Activated T-cell treated with anti-CD3 and anti-CD28 coated beads, Interleukin-2, amount 50 U/mL, for 72 hours (primary cell): Measurements from ENCODE around the gene TEX264. TPM values are rescaled to one million over a fixed set of nuclear protein-coding genes. Genes with fewer than 3 reads are reported as not detected.

Experiments used
- ATAC-seq, 2 donors: fragments of 150-1000 bp; cut with Tn5 transposase; replicated peaks in 1 of 2; 2 replicates each; pipeline ENCODE4 v1.10.0; 2021; ENCODE audit warnings: moderate library complexity in 2 of 2, mild to moderate bottlenecking in 1 of 2
- DNase-seq, 2 donors: peaks; one replicate each; pipeline ENCODE4 v3.0.0; 2021 to 2022; ENCODE audit warnings: mixed read lengths in 1 of 2
- H3K27ac Mint-ChIP-seq: one replicate; pipeline ENCODE4 v1.8.0; 2022; ENCODE audit warnings: mild to moderate bottlenecking, moderate library complexity, mixed read lengths
- H3K27me3 Mint-ChIP-seq: one replicate; pipeline ENCODE4 v1.8.0; 2022; ENCODE audit warnings: low read depth, mixed read lengths
- H3K36me3 Mint-ChIP-seq, 2 donors: one replicate each; pipeline ENCODE4 v1.8.0; 2022; ENCODE audit warnings: mixed read lengths in 2 of 2, mild to moderate bottlenecking in 1 of 2; ENCODE audit not compliant: insufficient read depth in 2 of 2
- H3K4me1 Mint-ChIP-seq: one replicate; pipeline ENCODE4 v1.8.0; 2022; ENCODE audit warnings: low read depth, mixed read lengths
- H3K4me3 Mint-ChIP-seq, 2 donors: one replicate each; pipeline ENCODE4 v1.8.0; 2022; ENCODE audit warnings: mild to moderate bottlenecking in 2 of 2, mixed read lengths in 2 of 2, moderate library complexity in 2 of 2
- H3K9me3 Mint-ChIP-seq, 2 donors: one replicate each; pipeline ENCODE4 v1.8.0; 2022; ENCODE audit warnings: mixed read lengths in 2 of 2
- total RNA-seq, 2 donors: library from RNA; stranded (reverse); gene quantifications; one replicate each; pipeline ENCODE4 v1.2.3, GENCODE V29; 2022

Gene TEX264
- total RNA-seq, 2 donors from 2014 or later, result 37.8 to 48.0 TPM

DNA sequence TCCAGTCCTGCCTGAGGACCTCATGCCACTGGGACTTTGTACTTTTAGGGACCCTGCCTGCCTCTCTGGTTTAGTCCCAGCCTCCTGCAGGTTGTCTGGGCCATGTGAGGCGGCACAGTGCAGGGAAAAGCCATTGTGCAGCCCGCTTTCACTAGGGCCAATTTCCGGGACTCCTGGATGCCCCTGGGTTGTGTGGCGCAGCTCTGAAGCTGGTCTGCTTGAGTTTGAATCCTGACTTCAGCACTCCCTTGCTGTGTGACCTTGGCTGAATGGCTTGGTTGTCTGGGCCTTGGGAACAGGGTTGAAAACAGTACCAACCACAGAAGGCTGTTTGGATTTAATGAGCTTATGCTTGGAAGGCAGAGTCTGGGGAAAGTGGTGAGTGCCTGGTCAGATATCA lies 8.3 kb downstream of the TEX264 start:
- peaks cover 79% of the 10 kb centered on the region for H3K4me1 Mint-ChIP-seq

GRCh38 chr3:51679777-51680176 lies 8.7 kb downstream of the TEX264 start:
- ATAC-seq (no peak), DNase-seq (no peak)
- no peak overlapping the region for H3K4me3 Mint-ChIP-seq
- H3K9me3 Mint-ChIP-seq, result no peaks in the 10 kb centered on the region
- H3K27ac Mint-ChIP-seq, result peak overlapping the region; percentile 47
- H3K36me3 Mint-ChIP-seq, result peaks cover 2 to 15% of the 10 kb centered on the region in 2 donors
- H3K27me3 Mint-ChIP-seq, result no peaks in the 10 kb centered on the region
- H3K4me1 Mint-ChIP-seq, result peaks cover 79% of the 10 kb centered on the region

More for the DNA sequence above, 8.3 kb downstream of the TEX264 start:
- peaks cover 2 to 14% of the 10 kb centered on the region in 2 donors for H3K36me3 Mint-ChIP-seq
- H3K4me3 Mint-ChIP-seq, result no peak overlapping the region
- ATAC-seq, result no peak
- H3K27me3 Mint-ChIP-seq, result no peaks in the 10 kb centered on the region
- DNase-seq, result no peak
- no peaks in the 10 kb centered on the region for H3K9me3 Mint-ChIP-seq
- H3K27ac Mint-ChIP-seq, result peak overlapping the region; percentile 47

GRCh38 chr3:51680196-51680595 lies 9.1 kb downstream of the TEX264 start:
- Mint-ChIP-seq H3K9me3 (no peaks in the 10 kb centered on the region), H3K36me3 (peaks cover 3 to 13% of the 10 kb centered on the region in 2 donors), H3K4me3 (no peak overlapping the region), H3K27me3 (no peaks in the 10 kb centered on the region), H3K4me1 (peaks cover 79% of the 10 kb centered on the region), H3K27ac (no peak overlapping the region)
- DNase-seq (no peak), ATAC-seq (no peak)

GRCh38 chr3:51680663-51681230 lies 9.7 kb downstream of the TEX264 start:
- ATAC-seq, result no peak
- H3K27ac Mint-ChIP-seq, result peak overlapping the region; percentile 47
- peaks cover 79% of the 10 kb centered on the region for H3K4me1 Mint-ChIP-seq
- H3K9me3 Mint-ChIP-seq, result no peaks in the 10 kb centered on the region
- H3K36me3 Mint-ChIP-seq, result peaks cover 4 to 14% of the 10 kb centered on the region in 2 donors
- H3K27me3 Mint-ChIP-seq, result no peaks in the 10 kb centered on the region
- no peak for DNase-seq
- H3K4me3 Mint-ChIP-seq, result peak overlapping the region; percentile 56 to 57

DNA sequence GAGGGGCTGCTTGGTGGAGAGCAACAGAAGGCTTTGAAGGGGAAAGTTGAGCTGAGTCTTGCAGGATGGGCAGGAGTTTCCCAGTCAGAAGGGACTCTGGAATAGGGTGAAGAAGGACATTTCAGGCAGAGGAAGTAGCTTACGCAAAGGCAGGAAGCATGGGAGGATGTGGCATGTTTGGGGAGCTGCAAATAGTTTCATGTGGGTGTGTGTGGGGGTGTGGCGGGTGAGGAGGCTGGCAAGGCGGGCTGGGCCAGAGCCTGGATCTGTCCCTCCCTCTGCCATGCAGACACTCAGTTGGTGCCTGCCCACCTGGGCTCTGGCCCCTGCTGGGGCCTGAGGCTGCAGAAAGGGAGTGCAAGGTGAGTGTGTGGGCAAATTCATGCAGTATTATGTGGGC lies 10.4 kb downstream of the TEX264 start:
- peak overlapping the region; percentile 56 to 57 for H3K4me3 Mint-ChIP-seq
- no peaks in the 10 kb centered on the region for H3K9me3 Mint-ChIP-seq
- peaks cover 4 to 15% of the 10 kb centered on the region in 2 donors for H3K36me3 Mint-ChIP-seq
- DNase-seq, result peak; percentile 27 to 40
- peak; percentile 20 to 21 for ATAC-seq
- peaks cover 79% of the 10 kb centered on the region for H3K4me1 Mint-ChIP-seq
- no peaks in the 10 kb centered on the region for H3K27me3 Mint-ChIP-seq
- H3K27ac Mint-ChIP-seq, result peak overlapping the region; percentile 47

DNA sequence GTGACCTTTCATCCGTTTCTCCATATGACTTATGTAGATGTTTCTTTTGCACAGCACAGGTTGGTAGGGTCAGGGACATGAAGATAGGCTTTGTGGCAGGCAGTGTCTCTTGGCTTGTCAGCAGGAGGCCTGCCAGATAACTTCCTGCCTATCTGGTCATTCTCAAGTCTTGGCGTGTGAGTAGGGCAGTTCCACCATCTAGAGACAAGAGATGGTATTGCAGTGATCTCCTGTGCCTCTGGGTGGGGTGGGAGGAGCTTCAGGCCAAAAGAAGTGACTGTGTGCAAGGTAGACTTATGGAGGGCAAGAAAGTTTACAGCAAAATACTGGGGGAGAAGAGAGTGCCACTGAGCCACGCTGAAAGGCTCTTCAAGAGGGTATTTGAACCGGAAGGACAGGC lies 11.0 kb downstream of the TEX264 start:
- H3K9me3 Mint-ChIP-seq, result no peaks in the 10 kb centered on the region
- ATAC-seq, result peak; percentile 79
- peaks cover 4 to 16% of the 10 kb centered on the region in 2 donors for H3K36me3 Mint-ChIP-seq
- H3K4me3 Mint-ChIP-seq, result peak overlapping the region; percentile 12 to 56
- DNase-seq, result peak; percentile 79
- peak overlapping the region; percentile 29 for H3K27ac Mint-ChIP-seq
- no peaks in the 10 kb centered on the region for H3K27me3 Mint-ChIP-seq
- H3K4me1 Mint-ChIP-seq, result peaks cover 84% of the 10 kb centered on the region

GRCh38 chr3:51682526-51682925 lies 11.5 kb downstream of the TEX264 start:
- H3K4me1 Mint-ChIP-seq, result peaks cover 86% of the 10 kb centered on the region
- peaks cover 4 to 16% of the 10 kb centered on the region in 2 donors for H3K36me3 Mint-ChIP-seq
- no peaks in the 10 kb centered on the region for H3K9me3 Mint-ChIP-seq
- peak overlapping the region in 1 of 2 donors; percentile 5 for H3K4me3 Mint-ChIP-seq
- DNase-seq (no peak), ATAC-seq (no peak)
- peak overlapping the region; percentile 17 for H3K27ac Mint-ChIP-seq
- H3K27me3 Mint-ChIP-seq, result no peaks in the 10 kb centered on the region

DNA sequence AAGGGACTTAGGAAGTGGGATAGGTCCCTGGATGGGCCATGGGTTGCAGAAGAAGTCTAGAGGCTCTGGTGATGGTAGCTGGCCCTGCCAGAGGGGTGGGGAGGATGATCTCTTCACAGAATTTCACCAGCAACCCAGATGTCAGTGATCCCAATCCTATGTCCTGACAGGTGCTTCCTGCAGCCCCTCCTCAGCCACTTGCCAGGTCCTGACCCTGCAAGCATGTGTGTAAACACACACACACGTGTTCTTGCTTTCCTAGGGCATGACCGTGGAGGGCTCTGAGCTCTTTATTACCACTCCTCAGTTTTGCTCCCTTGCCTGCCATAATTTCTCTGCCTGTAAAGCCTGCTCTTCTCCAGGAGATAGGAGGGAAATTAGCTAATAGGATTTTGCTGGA lies 12.5 kb downstream of the TEX264 start:
- H3K4me1 Mint-ChIP-seq, result peaks cover 86% of the 10 kb centered on the region
- no peaks in the 10 kb centered on the region for H3K27me3 Mint-ChIP-seq
- DNase-seq (no peak), ATAC-seq (no peak)
- no peak overlapping the region for H3K27ac Mint-ChIP-seq
- H3K36me3 Mint-ChIP-seq, result peaks cover 6 to 19% of the 10 kb centered on the region in 2 donors
- H3K9me3 Mint-ChIP-seq, result no peaks in the 10 kb centered on the region
- H3K4me3 Mint-ChIP-seq, result no peak overlapping the region

- ATAC-seq (no peak), DNase-seq (no peak)
- peak overlapping the region; percentile 87 for H3K27ac Mint-ChIP-seq
- H3K27me3 Mint-ChIP-seq, result no peaks in the 10 kb centered on the region
- H3K4me1 Mint-ChIP-seq, result peaks cover 86% of the 10 kb centered on the region
- peaks cover 6 to 22% of the 10 kb centered on the region in 2 donors for H3K36me3 Mint-ChIP-seq
- H3K9me3 Mint-ChIP-seq, result no peaks in the 10 kb centered on the region
- peak overlapping the region; percentile 67 to 73 for H3K4me3 Mint-ChIP-seq
These were observed 14.1 kb downstream of the TEX264 start for GRCh38 chr3:51684971-51685751.

DNA sequence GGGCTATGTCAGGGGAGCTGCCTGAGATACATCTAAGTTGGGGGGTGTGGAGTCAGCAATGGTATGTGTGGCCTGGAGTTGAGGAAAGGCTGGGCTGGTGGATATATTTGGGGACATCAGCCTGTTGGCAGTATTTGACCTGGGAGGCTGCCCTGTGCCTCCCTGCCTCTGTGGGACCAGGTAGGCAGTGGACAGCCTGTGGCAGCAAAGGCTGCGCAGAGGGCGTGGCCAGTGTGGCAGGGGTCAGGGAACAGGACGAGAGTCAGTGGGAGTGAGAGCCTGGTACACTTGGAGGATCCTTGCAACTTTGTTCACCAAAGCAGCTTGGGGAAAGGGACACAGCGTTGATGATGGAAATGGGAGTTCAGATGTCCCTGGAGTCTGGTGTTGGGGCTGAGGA lies 15.0 kb downstream of the TEX264 start:
- Mint-ChIP-seq H3K27me3 (no peaks in the 10 kb centered on the region), H3K9me3 (no peaks in the 10 kb centered on the region), H3K4me1 (peaks cover 77% of the 10 kb centered on the region), H3K4me3 (peak overlapping the region; percentile 67 to 73), H3K27ac (peak overlapping the region; percentile 87), H3K36me3 (peaks cover 6 to 22% of the 10 kb centered on the region in 2 donors)
- ATAC-seq (no peak), DNase-seq (no peak)

DNA sequence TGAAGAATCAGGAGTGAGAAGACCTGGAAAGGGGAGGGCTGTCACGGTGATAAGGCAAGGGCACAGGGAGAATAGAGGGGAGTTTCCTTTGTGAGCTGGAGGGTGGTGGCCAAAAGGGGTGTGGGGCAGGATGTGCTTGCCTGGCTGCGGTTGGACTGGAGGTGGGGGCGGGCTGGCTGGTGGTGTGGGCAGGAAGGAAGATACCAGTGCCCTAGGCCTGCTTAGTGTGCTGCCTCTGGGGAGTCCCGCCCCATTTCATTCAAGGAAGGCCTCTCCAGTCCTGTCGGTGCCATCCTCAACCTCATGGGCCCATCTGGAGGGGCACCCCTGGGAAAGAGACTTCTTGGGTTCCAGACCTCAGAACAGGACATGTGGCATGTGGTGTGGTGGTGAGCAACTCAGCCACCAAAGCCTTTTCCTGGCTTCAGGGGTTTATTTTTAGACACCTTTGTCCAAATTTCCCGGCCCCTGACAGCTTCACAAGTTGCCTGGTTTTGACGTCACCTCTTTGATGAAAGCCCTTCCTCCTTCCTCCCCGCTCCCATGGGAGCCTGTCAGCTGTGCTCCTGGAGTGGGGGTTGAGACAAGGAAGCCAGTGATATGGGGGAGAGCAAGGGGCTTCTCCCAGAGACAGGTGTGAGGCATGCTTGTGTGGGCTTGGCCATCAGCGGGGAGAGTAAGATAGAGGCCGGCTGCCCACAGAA lies 15.6 kb downstream of the TEX264 start:
- peaks cover 6 to 20% of the 10 kb centered on the region in 2 donors for H3K36me3 Mint-ChIP-seq
- peaks cover 71% of the 10 kb centered on the region for H3K4me1 Mint-ChIP-seq
- H3K27me3 Mint-ChIP-seq, result no peaks in the 10 kb centered on the region
- ATAC-seq (peak; percentile 93), DNase-seq (peak; percentile 84 to 86)
- H3K27ac Mint-ChIP-seq, result peak overlapping the region; percentile 87
- no peaks in the 10 kb centered on the region for H3K9me3 Mint-ChIP-seq
- peak overlapping the region; percentile 67 to 73 for H3K4me3 Mint-ChIP-seq

- Mint-ChIP-seq H3K27ac (peak overlapping the region; percentile 9), H3K4me3 (peak overlapping the region in 1 of 2 donors; percentile 6), H3K27me3 (no peaks in the 10 kb centered on the region), H3K9me3 (no peaks in the 10 kb centered on the region), H3K4me1 (peaks cover 61% of the 10 kb centered on the region), H3K36me3 (peaks cover 4 to 18% of the 10 kb centered on the region in 2 donors)
- ATAC-seq (no peak), DNase-seq (no peak)
These were observed 16.6 kb downstream of the TEX264 start for GRCh38 chr3:51687431-51688205.
